K562 (cell line): ENCODE measurements around the gene CSTF1. TPM values are rescaled to one million over a fixed set of nuclear protein-coding genes. Genes with fewer than 3 reads are reported as not detected.
A peak's percentile ranks its signal among the peaks of the same experiment; 100 is the strongest.

Experiments used
- ATF2 ChIP-seq: sonication (generic); formaldehyde crosslinking; IDR thresholded peaks from 2 replicates; pipeline ENCODE4 v1.8.1; 2022; ENCODE audit warnings: missing genetic modification reagents
- CTCF ChIP-seq, 3 experiments: IDR thresholded peaks in 2 of 3; conservative IDR thresholded peaks in 1 of 3; 2 replicates each; pipeline ENCODE4 v1.5.1; 2011 to 2012; ENCODE audit warnings: low read length in 3 of 3, mild to moderate bottlenecking in 3 of 3, control low read depth in 2 of 3, improper control_type of control experiment in 1 of 3, inconsistent platforms in 1 of 3, low read depth in 1 of 3, mixed read lengths in 1 of 3, moderate library complexity in 1 of 3; ENCODE audit not compliant: insufficient read depth in 2 of 3
- E2F4 ChIP-seq: sonication (generic); formaldehyde crosslinking; IDR thresholded peaks from 2 replicates; pipeline ENCODE4 v1.8.0; 2022; ENCODE audit warnings: mild to moderate bottlenecking, low read depth, missing genetic modification reagents
- GATAD2A ChIP-seq: fragments of 450-650 bp; IDR thresholded peaks from 2 replicates; pipeline ENCODE4 v1.6.1; 2017
- HDAC1 ChIP-seq, 2 experiments: fragments of 450-650 bp; IDR thresholded peaks; 2 replicates each; pipeline ENCODE4 v1.6.1; 2016 to 2017; ENCODE audit warnings: inconsistent platforms in 1 of 2, mild to moderate bottlenecking in 1 of 2, moderate library complexity in 1 of 2
- HDAC6 ChIP-seq: IDR thresholded peaks from 2 replicates; pipeline ENCODE4 v1.6.1; 2012; ENCODE audit warnings: low read depth, mild to moderate bottlenecking, control low read depth, inconsistent platforms, low read length, moderate library complexity
- HIVEP1 ChIP-seq: fragments of 250-450 bp; sonication (Bioruptor Pico); IDR thresholded peaks from 2 replicates; pipeline ENCODE4 v1.4.0; 2020; ENCODE audit warnings: mild to moderate bottlenecking
- KDM4B ChIP-seq, 2 experiments: fragments of 450-650 bp in 1 of 2; sonication (generic) in 1 of 2; IDR thresholded peaks; 2 replicates each; pipeline ENCODE4 v1.6.1; 2016 to 2017; ENCODE audit warnings: borderline replicate concordance in 2 of 2, antibody characterized with exemption in 1 of 2, low read depth in 1 of 2, mild to moderate bottlenecking in 1 of 2
- MAFK ChIP-seq: IDR thresholded peaks from 2 replicates; pipeline ENCODE4 v1.6.1; 2011; ENCODE audit warnings: low read length, improper control_type of control experiment
- MEF2D ChIP-seq: conservative IDR thresholded peaks from 2 replicates; pipeline ENCODE4 v1.6.1; 2016; ENCODE audit warnings: low read depth, missing genetic modification characterization, missing compliant biosample characterization
- MTA3 ChIP-seq: fragments of 450-650 bp; formaldehyde crosslinking; IDR thresholded peaks from 2 replicates; pipeline ENCODE4 v1.6.1; 2017; ENCODE audit warnings: mild to moderate bottlenecking, borderline replicate concordance
- PHF21A ChIP-seq: fragments of 450-650 bp; IDR thresholded peaks from 2 replicates; pipeline ENCODE4 v1.6.1; 2017; ENCODE audit warnings: low read depth, borderline replicate concordance
- RBM34 ChIP-seq: fragments of 200-400 bp; formaldehyde crosslinking; IDR thresholded peaks from 2 replicates; pipeline ENCODE4 v1.6.1; 2018; ENCODE audit warnings: low read length, borderline replicate concordance; ENCODE audit not compliant: insufficient read depth
- SRSF1 ChIP-seq: fragments of 200-400 bp; formaldehyde crosslinking; IDR thresholded peaks from 2 replicates; pipeline ENCODE4 v1.6.1; 2017; ENCODE audit warnings: mild to moderate bottlenecking, low read depth, low read length, moderate library complexity
- SRSF3 ChIP-seq: fragments of 200-400 bp; formaldehyde crosslinking; IDR thresholded peaks from 2 replicates; pipeline ENCODE4 v1.6.1; 2016; ENCODE audit warnings: mild to moderate bottlenecking, low read length, moderate library complexity; ENCODE audit not compliant: insufficient read depth
- THAP7 ChIP-seq: fragments of 250-450 bp; sonication (Bioruptor Pico); IDR thresholded peaks from 2 replicates; pipeline ENCODE4 v1.5.0; 2021
- USF2 ChIP-seq: sonication (generic); formaldehyde crosslinking; IDR thresholded peaks from 2 replicates; pipeline ENCODE4 v1.5.0; 2020; ENCODE audit warnings: missing genetic modification reagents
- ZEB2 ChIP-seq: fragments of 450-650 bp; IDR thresholded peaks from 2 replicates; pipeline ENCODE4 v1.6.1; 2016
- ZNF12 ChIP-seq: sonication (generic); formaldehyde crosslinking; IDR thresholded peaks from 2 replicates; pipeline ENCODE4 v1.4.0; 2020; ENCODE audit warnings: mild to moderate bottlenecking, missing genetic modification reagents
- ZNF134 ChIP-seq: fragments of 250-450 bp; sonication (Bioruptor Pico); conservative IDR thresholded peaks from 2 replicates; pipeline ENCODE4 v1.4.0; 2020
- ZNF24 ChIP-seq: fragments of 450-650 bp; IDR thresholded peaks from 2 replicates; pipeline ENCODE4 v1.6.1; 2016
- ZNF354B ChIP-seq: fragments of 250-450 bp; sonication (Bioruptor Pico); IDR thresholded peaks from 2 replicates; pipeline ENCODE4 v1.4.0; 2020
- ZNF668 ChIP-seq: fragments of 250-450 bp; sonication (Bioruptor Pico); IDR thresholded peaks from 2 replicates; pipeline ENCODE4 v1.8.0; 2022; ENCODE audit warnings: mild to moderate bottlenecking, inconsistent platforms
- ZSCAN32 ChIP-seq: fragments of 450-650 bp; formaldehyde crosslinking; IDR thresholded peaks from 2 replicates; pipeline ENCODE4 v1.4.0; 2020; ENCODE audit warnings: mild to moderate bottlenecking, moderate library complexity
- polyA plus RNA-seq, 8 experiments: library from polyadenylated mRNA; depleted of rRNA in 4 of 8; stranded (reverse) in 5 of 8; unstranded in 3 of 8; fragments of >200 nt; fragmentation: Nextera tagmentation in 2 of 8; fragmentation: Illumina TruSeq in 1 of 8; extraction: Ambion mirVana in 2 of 8; extraction: Trizol in 1 of 8; gene quantifications; 2 replicates each; pipeline versions ENCODE4 v1.2.1 to v1.2.3, GENCODE V29; 2011 to 2014; ENCODE audit warnings: inconsistent platforms in 1 of 8, missing spikeins in 1 of 8
- total RNA-seq, 7 experiments: library from RNA; depleted of rRNA in 6 of 7; stranded (reverse); fragments of >200 nt in 6 of 7; fragmentation: Illumina TruSeq in 2 of 7; extraction: Trizol in 2 of 7; gene quantifications; 2 replicates each; pipeline versions ENCODE4 v1.2.1 to v1.2.3, GENCODE V29; 2011 to 2021; ENCODE audit warnings: low replicate concordance in 1 of 7

CSTF1 gene
- total and polyA plus RNA-seq, 9 of the 15 experiments (the other 6 are each of a cell fraction or from before 2014, with no cell fraction given): 30.8 to 110 (median 53.4) TPM

GRCh38 chr20:56414842-56415765, 22.7 kb downstream of the CSTF1 start (continued):
- TF ChIP-seq MTA3 (no peak), KDM4B (IDR thresholded peaks at IDR 0.05; ENCODE audit: borderline replicate concordance in 2 of 2, low read depth in 1 of 2) (no peak), ZNF354B (no peak), SRSF3 (no peak), ZNF134 (no peak), ZNF668 (CRISPR knock-in tag) (no peak), USF2 (CRISPR knock-in tag) (no peak), HDAC6 (no peak), ZSCAN32 (CRISPR knock-in tag) (no peak), MAFK (no peak), ZNF24 (no peak), ZEB2 (0 out of 2 replicates have a peak, but pooled peaks have one; percentile 39), HDAC1 (IDR thresholded peaks at IDR 0.05) (peak in 1 of 2 experiments; percentile 67; a peak in 1 of 4 replicates), MEF2D (tag) (no peak), PHF21A (no peak), RBM34 (no peak), E2F4 (CRISPR knock-in tag) (no peak), HIVEP1 (CRISPR knock-in tag) (no peak), THAP7 (no peak), GATAD2A (no peak), ATF2 (no peak), ZNF12 (CRISPR knock-in tag) (no peak), CTCF (IDR thresholded peaks at IDR 0.05 in 2 of 3, conservative IDR thresholded peaks at IDR 0.05 in 1 of 3; ENCODE audit: insufficient read depth in 2 of 3, low read depth in 1 of 3, low read length in 3 of 3) (no peak), SRSF1 (no peak)
